HG03159 (cell line): Measurements from ENCODE around the gene RPS6KB2.
"Not testable (repeated sequence)": the region's sequence is repeated elsewhere in the genome, so short reads cannot be mapped to it uniquely, and the experiment has no call there.

ENCODE experiments used
- ATAC-seq: cut with Tn5 transposase; IDR thresholded peaks from one replicate; pipeline ENCODE4 v1.9.1; 2021; ENCODE audit warnings: mild to moderate bottlenecking, moderate library complexity; ENCODE audit not compliant: unreplicated experiment

Gene RPS6KB2

DNA sequence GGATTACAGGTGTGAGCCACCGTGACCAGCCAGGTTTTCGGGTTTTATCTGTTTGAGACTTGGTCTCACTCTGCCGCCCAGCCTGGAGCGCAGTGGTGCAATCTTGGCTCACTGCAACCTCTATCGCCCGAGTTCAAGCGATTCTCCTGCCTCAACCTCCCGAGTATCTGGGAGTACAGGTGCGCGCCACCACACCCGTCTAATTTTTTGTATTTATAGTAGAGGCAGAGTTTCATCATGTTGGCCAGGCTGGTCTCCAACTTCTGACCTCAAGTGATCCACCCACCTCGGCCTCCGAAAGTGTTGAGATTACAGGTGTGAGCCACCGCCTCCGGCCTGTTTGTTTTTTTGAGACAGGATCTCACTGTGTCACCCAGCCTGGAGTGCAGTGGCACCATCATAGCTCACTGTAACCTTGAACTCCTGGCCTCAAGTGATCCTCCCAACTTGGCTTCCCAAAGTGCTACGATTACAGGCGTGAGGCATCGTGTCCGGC is 882 bp upstream of the RPS6KB2 start:
- not testable (repeated sequence) for ATAC-seq

DNA sequence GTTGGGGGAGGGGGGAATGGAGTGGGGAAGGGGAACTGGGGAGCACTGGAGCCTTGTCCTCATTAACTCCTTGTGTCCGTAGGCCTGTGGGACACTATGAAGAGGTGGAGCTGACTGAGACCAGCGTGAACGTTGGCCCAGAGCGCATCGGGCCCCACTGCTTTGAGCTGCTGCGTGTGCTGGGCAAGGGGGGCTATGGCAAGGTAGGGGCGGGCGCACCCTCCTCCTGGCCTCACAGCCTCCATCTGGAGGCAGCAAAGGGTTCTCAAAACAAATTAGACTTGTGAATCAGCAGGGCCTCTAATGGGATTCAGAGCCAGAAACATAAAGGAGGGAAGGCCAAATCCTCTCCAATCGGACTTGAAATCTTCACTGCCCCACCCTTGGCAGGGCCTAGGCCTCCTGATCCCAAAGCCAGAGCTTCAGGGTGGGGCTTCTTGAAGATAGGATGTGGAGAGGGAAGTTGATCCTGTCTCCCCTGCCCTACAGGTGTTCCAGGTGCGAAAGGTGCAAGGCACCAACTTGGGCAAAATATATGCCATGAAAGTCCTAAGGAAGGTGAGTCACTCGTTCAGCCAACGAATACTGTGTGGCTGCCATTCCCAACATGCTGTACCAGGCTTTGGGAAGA is 859 bp downstream of the RPS6KB2 start:
- ATAC-seq, result no peak

DNA sequence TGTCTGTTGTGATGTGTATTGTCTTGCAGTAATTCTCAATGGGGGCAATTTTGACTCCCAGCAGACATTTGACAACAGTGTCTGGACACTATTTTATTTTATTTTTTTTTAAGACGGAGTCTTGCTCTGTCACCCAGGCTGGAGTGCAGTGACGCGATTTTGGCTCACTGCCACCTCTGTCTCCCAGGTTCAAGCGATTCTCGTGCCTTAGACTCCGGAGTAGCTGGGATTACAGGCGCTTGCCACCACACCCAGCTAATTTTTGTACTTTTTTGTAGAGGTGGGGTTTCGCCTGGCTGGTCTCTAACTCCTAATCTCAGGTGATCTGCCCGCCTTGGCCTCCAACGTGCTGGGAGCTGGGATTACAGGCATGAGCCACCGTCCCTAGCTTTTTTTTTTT is 1.4 kb downstream of the RPS6KB2 start:
- no peak for ATAC-seq

DNA sequence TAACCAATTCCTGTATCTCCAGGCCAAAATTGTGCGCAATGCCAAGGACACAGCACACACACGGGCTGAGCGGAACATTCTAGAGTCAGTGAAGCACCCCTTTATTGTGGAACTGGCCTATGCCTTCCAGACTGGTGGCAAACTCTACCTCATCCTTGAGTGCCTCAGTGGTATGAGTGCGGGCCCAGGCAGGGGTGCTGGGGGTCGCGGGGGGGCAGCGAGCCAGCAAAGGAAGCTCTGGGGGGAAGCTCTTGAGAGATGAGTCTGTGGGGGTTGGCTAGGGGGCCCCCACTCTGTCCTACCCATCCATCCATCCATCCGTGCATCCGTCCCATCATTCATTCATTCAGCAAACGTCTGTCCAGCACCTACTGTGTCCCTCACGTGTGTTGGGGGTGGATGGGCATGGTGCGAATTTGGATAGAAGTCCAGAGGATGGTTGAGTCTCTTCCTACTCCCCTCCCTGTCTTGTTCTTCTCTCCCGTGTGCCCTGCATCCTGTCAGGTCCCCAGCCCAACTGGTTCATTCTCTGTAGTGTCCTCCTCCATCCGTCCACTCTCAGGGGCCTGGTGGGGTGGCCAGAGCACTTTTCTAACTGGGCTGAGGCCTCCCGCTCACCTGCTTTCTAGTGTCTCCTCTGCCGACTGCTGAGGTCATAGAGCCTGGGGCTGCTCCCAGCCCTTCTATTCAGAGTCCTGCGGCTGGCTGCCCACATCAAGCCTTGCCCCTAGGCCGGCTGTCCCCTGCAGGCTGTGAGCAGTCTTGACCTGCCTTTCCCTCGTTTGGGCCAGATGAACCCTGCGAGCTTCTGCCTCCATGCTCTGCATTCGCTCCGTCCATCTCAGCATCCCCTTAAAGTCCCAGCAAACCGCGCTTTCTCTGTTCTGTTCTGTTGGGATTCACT is 3.3 kb downstream of the RPS6KB2 start:
- ATAC-seq, result no peak

DNA sequence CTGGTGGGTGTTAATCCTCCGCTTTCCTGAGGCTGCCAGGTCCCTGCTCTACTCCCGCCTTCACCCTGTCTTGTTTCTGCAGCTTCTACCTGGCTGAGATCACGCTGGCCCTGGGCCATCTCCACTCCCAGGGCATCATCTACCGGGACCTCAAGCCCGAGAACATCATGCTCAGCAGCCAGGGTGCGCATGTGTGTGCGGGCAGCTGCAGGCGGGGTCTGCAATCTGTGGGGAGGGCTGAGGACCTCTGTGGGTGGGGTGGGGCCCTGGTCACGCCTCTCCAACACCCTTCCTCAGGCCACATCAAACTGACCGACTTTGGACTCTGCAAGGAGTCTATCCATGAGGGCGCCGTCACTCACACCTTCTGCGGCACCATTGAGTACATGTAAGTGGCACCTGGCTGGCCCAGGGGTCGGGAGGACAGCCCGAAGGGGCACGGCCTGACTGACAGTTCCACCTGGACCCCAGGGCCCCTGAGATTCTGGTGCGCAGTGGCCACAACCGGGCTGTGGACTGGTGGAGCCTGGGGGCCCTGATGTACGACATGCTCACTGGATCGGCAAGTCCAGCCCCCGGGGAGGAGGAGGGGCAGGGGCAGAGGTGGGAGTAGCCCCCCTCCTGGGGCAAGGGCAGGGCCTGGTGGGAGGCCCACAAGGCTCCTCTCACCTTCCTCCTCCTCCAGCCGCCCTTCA is 4.5 kb downstream of the RPS6KB2 start:
- no peak for ATAC-seq

DNA sequence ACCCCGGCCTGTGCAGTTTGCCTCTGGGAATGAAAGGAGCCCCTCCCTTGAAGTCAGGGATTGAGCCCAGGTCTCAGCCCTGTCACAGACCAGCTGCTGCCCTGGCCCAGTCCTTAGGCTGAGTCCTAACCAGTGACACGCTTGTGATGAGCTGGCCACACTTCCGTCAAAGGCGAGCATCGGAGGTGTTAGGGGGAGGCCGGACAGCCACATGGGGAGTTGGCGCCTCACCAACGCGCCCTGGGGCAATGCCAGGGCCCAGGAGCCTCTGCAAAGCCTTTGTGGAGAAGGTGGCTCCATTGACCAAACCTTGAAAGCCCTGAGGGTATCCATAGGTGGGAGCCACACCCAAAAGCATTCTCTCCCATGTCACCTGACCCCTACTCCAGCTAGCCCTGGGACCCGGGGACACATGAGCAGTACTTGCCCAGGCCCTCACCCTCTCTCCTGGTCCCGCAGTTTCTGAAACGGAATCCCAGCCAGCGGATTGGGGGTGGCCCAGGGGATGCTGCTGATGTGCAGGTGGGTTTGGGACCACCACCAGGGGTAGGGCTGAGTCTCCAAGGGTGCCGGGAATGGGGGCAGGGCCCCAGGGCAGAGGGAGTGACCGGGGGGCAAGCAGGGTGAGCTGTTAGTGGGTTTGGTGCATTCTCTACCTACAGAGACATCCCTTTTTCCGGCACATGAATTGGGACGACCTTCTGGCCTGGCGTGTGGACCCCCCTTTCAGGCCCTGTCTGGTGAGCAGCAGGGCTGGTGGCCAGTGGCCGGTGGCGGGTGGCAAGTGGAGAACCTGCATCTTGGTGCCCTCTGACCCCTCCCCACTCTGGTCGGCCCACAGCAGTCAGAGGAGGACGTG is 5.5 kb downstream of the RPS6KB2 start:
- no peak for ATAC-seq

DNA sequence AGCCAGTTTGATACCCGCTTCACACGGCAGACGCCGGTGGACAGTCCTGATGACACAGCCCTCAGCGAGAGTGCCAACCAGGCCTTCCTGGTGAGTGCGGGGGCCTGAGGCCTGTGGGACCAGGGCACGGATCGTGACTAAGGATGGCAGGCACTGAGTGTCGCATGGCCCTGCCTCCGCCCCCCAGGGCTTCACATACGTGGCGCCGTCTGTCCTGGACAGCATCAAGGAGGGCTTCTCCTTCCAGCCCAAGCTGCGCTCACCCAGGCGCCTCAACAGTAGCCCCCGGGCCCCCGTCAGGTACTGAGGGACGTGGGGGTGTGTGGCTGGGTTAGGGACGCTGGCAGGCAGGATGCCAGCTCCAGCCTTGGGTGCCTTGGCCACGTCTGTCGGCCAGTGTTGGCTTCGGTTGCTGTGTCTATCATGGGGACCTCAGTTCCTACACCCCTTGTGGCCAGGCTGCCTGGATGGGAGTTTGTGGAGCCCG is 6.1 kb downstream of the RPS6KB2 start:
- no peak for ATAC-seq

DNA sequence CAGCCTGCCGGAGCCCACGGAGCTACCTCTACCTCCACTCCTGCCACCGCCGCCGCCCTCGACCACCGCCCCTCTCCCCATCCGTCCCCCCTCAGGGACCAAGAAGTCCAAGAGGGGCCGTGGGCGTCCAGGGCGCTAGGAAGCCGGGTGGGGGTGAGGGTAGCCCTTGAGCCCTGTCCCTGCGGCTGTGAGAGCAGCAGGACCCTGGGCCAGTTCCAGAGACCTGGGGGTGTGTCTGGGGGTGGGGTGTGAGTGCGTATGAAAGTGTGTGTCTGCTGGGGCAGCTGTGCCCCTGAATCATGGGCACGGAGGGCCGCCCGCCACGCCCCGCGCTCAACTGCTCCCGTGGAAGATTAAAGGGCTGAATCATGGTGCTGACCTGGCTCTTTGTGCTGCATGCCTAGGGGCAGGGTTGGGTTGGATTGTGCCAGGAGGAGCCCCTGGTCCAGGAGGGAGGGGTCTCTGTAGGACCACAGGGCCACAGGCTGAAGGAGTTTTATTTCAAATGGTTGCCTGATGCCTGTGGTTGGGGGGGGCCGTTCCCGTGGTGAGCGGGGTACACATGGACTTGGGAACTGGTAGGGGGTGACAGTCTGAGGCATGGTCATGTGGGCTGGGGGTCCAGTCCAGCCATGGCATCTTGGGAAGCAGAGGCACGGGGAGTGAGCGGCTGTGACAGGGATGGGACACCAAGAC is 6.9 kb downstream of the RPS6KB2 start:
- no peak for ATAC-seq

DNA sequence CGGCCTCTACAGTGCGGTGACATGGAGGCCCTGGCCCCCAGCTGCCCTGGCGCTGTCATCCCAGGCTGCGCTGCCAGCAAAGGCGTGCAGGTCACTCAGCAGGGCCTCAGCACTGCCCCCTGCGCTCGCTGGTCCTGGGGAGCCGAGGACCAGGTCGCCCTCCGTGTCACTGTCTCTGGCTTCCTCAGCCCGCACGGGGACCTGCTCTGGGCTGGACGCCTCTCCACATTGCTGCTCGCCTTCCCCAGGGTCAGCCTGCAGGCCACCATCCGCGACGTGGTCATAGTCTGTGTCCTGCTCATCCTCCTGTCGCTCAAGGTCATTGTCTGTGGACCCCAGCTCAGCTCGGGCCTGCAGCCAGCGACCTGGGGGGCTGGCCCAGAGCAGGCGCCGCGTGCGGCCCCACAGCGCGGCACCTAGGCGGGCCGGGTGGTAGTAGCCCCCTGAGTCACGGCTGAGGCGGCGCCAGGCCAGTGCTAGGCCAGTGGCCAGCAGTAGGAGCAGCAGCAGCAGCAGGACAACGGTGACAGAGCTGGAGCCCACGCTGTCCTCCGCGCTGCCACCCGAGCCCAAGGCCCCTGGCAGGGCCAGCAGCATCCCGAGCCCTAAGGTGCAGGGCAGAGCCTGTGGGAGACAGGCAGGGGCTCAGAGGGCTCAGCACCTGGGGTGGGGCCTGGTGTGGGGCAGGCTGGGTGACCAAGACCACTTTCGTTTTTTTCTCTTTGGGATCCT is 7.6 kb downstream of the RPS6KB2 start:
- no peak for ATAC-seq

DNA sequence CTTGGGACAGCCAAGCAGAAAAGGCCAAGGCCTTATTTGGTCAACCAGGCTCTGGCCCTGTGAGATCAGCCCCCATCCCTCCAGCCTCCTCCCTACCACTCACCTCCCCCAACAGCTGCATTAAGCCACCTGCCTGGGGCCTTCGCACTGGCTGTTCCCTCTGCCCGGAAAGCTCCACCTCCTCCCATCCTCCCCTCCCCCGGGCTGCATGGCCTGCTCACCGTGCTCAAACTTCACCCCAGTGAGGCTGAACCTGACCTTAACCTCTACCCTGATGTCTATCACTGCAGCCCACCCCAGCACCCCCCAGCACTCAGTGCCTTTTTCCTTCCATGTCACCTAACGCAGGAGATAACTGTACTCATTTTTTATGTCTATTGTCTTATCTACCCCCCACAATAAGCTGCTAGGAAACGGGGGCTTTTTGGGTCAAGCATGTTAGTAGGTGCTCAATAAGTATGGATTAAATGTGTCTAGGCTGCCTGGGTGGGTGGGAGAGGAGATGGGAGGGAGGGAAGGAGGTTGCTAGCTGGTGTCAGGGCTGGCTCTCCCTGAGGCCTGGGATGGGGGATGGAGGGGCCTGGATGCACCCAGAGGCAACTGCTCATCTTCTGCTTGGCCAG is 8.3 kb downstream of the RPS6KB2 start:
- ATAC-seq, result no peak

DNA sequence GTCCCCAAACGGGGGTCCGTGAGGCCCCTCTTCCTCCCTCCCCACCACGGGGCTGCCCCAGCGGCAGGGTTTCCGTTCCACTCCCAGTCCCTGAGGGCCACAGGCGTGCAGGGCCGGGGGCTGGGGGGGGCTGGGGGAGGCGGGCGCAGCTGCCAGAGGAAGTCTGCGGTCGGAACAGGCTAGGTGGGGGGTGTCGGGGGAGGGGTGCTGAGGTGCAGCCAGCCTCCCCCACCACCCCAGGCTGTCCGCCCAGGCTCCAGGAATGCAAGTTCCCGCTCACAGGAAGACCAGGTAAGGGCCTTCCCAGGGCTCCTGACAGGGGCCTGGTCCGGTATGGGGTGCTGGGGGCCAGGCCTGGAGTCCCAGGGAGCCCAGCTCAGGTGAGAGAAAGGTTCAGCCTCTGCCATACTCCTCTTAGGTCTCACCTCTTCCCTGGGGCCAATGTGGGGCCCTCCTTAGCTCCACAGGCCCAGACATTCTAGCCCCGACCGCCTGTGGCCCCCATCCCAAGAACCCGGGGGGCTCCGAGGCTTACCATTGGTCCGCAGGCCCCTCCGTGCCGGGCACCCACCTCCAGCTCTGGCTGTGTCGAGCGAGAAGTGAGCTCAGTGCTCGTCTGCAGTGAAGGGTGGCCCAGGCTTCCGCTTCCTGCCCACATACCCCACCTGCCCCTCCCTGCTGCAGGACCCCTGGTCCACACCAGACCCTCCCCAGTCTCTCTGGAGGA is 9.0 kb downstream of the RPS6KB2 start, which contains the start of gene PTPRCAP:
Gene PTPRCAP, minus strand, starts transcription at position 601 of the 727 bp plus-strand sequence. Its CDS starts 63 bp downstream, at position 538.
- no peak for ATAC-seq

DNA sequence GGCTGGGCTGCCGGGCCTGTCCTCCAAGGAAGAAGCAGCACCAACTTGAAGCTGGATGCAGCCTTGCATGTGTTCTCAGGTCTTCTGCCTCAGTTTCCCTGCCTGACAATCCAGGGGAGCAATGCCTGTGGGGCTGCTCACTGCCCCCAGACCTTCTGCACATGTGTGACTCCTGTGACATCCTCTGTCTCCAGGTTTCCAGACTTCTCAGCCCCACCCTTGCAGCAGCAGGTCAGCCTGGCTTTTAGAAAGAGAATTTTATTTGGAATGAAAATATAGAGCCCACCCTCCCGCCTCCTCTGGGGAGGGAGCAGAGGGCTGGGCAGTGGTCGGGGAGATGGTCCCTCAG is 9.5 kb downstream of the RPS6KB2 start:
- ATAC-seq, result no peak

DNA sequence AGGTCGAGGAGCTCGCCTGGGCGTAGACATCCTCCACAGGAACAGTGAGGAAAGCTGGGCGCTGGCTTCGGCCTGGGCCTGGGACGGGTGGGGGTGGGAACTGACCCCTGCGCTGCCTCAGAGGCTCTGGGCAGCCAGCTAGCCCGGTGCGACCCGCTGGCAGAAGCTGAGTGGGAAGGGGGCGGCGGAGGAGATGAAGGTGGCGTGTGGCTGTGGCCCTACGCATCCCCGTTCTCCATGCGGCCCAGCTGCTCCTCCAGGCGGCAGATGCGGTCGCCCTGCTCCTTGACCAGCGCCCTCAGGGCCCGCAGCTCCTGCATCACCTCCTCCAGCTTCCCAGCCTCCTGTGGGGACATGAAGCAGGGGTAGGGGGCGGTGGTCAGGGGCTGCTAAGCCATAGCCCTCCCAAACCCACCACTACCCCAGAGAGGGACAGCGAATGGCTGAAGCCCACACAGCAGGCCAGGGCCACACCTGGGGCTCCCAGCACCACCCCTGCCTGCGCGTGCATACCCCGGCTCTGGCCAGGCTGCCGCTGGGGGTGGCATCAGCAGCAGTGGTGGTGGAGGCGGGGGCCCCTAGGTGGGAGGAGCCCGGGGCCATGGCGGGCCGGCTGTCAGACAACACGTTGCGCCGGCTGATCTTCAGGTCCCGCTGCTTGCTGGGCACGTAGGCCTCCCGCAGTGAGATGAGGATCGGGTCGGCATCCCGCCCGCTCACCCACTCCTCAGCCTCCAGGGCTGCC is 10.0 kb downstream of the RPS6KB2 start:
- ATAC-seq, result no peak

DNA sequence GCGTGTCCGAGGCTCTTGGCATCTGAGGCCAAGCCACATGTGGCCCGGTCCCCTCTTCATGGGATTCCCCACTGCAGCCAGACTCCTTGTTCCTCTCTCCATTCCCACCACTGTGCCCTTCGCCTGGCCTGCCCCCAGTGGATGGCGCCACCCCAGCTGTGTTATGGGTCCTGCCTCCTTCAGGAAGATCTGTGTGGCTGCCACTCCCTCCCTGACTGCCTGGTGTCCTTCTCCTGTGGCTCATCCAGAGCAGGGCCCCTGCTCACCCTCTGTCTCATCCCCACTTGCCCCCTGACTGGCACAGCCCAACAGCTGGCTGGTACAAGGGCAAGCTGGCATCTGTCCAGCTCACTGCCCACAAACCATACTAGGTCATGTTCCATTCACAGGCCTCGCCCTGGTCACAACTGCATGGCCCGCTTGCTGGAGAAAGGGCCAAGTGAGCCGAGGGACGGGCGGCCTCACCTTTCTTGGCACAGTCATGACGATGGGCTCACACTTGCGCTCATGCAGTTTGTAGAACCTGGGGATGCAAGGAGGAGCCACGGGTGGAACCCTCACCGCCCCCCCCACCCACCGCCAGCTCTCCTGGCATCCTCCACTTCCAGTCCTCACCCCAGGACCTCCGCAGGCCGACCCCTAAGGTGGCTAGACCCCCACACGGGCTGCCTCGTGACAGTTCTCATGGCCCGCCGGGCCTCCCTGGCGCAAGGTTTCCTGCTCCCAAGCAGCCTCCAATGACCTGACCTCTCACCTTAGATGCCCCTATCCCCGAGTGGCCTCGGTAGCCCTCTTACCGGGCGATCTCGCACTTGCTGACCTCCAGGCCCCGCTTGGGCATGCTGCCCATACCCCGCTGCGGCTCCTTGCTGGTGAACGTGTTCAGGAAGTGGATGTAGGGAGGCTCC is 11.3 kb downstream of the RPS6KB2 start:
- no peak for ATAC-seq

DNA sequence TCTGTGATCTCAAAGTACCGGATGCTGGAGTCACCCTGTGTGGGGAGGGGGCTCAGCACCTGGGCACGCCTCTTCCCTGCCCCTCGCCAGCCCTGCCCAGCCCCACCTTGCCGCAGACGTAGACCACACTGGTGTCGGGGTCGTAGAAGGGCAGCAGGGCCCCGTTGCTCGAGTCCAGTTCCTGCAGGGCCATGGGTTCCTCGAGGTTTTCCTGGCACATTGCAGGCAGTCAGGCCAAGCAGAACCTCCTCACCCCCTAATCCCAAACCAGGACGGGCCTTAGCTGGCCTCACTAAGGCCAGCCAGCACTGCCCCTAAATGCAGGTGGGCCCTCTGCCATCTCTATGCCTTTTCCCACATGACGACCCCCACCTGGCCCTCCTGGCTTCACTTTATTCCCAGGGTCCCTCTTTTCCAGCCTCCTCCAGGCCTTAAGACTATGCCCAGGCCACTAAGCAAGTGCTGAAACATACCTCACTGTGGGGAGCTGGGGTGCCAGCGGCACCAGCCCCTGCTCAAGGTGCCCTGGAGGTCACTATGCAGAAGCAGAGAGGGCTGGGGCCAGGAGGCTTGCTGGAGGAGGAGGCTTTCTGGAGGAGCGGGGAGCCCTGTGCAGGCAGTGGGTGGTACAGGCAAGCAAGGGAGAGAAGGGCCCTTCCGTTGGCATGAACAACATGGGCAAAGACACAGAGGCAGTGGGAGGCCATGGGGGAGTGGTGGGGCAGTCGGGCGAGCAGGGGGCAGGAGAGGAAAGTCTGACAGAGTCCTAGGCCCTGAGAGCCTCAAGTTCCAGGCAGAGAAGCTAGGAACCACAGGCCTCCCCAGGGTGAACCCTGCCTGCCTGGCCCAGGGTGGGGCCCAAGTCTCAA is 12.2 kb downstream of the RPS6KB2 start:
- ATAC-seq, result no peak
